HEK293T (cell line): ENCODE measurements around the gene ZNF180.

ENCODE experiments used
- CTCF ChIA-PET: fragments of 350-600 bp; formaldehyde crosslinking; extraction: SDS; loops from one replicate; lab custom pipeline; 2021; ENCODE audit warnings: antibody characterized with exemption, inconsistent platforms; lab: Yijun Ruan, JAX
- POLR2A ChIA-PET: fragments of 350-600 bp; formaldehyde crosslinking; extraction: SDS; loops from one replicate; lab custom pipeline; 2020; ENCODE audit warnings: antibody characterized with exemption, inconsistent platforms; lab: Yijun Ruan, JAX
- DNase-seq: peaks from one replicate; pipeline ENCODE4 v3.0.0; 2012; ENCODE audit warnings: mixed read lengths; ENCODE audit errors: extremely low spot score
- ARNT ChIP-seq: fragments of 450-650 bp; IDR thresholded peaks from 2 replicates; pipeline ENCODE4 v1.6.1; 2017; ENCODE audit warnings: mild to moderate bottlenecking
- BHLHE40 ChIP-seq: fragments of 450-650 bp; IDR thresholded peaks from 2 replicates; pipeline ENCODE4 v1.6.1; 2016; ENCODE audit warnings: mild to moderate bottlenecking, moderate library complexity, borderline replicate concordance
- CTBP1 ChIP-seq: fragments of 450-650 bp; IDR thresholded peaks from 2 replicates; pipeline ENCODE4 v1.6.1; 2016; ENCODE audit warnings: borderline replicate concordance
- ELF4 ChIP-seq: fragments of 450-650 bp; IDR thresholded peaks from 2 replicates; pipeline ENCODE4 v1.6.1; 2017; ENCODE audit warnings: antibody characterized with exemption
- FOXA1 ChIP-seq: fragments of 450-650 bp; IDR thresholded peaks from 2 replicates; pipeline ENCODE4 v1.6.1; 2016; ENCODE audit warnings: mild to moderate bottlenecking
- FOXK2 ChIP-seq: fragments of 450-650 bp; IDR thresholded peaks from 2 replicates; pipeline ENCODE4 v1.6.1; 2016; ENCODE audit warnings: mild to moderate bottlenecking
- FOXM1 ChIP-seq: fragments of 450-650 bp; IDR thresholded peaks from 2 replicates; pipeline ENCODE4 v1.6.1; 2017; ENCODE audit warnings: mild to moderate bottlenecking, borderline replicate concordance
- HDGF ChIP-seq: fragments of 450-650 bp; IDR thresholded peaks from 2 replicates; pipeline ENCODE4 v1.6.1; 2017; ENCODE audit warnings: antibody characterized with exemption, borderline replicate concordance
- L3MBTL2 ChIP-seq: fragments of 450-650 bp; conservative IDR thresholded peaks from 2 replicates; pipeline ENCODE4 v1.6.1; 2016; ENCODE audit warnings: mild to moderate bottlenecking
- LEF1 ChIP-seq: fragments of 450-650 bp; IDR thresholded peaks from 2 replicates; pipeline ENCODE4 v1.6.1; 2017; ENCODE audit warnings: mild to moderate bottlenecking, borderline replicate concordance
- NFRKB ChIP-seq: fragments of 450-650 bp; IDR thresholded peaks from 2 replicates; pipeline ENCODE4 v1.6.1; 2016; ENCODE audit warnings: mild to moderate bottlenecking, moderate library complexity
- PKNOX1 ChIP-seq: fragments of 450-650 bp; IDR thresholded peaks from 2 replicates; pipeline ENCODE4 v1.6.1; 2016
- SP1 ChIP-seq: fragments of 450-650 bp; IDR thresholded peaks from 2 replicates; pipeline ENCODE4 v1.6.1; 2017
- SUZ12 ChIP-seq: fragments of 450-650 bp; IDR thresholded peaks from 2 replicates; pipeline ENCODE4 v1.6.1; 2016; ENCODE audit warnings: mild to moderate bottlenecking
- TARDBP ChIP-seq: fragments of 450-650 bp; IDR thresholded peaks from 2 replicates; pipeline ENCODE4 v1.6.1; 2016
- ZNF384 ChIP-seq: fragments of 450-650 bp; IDR thresholded peaks from 2 replicates; pipeline ENCODE4 v1.6.1; 2016

The ZNF180 gene

GRCh38 chr19:44499962-44500949, at the start of gene ZNF180:
TSS of gene ZNF180 (minus strand) at chr19:44500522. CDS start at chr19:44497334, 3,188 bp downstream.
- TF ChIP-seq ARNT, result no peak
- TF ChIP-seq L3MBTL2, result peak; percentile 92
- TF ChIP-seq LEF1, result no peak
- peak; percentile 99 for TF ChIP-seq ELF4
- ChIA-PET CTCF (interaction anchor here (0.6 kb wide), 1 partner anchor 456 kb away, joined by 3 read pairs; no protein-coding TSS in a partner anchor), POLR2A (interaction anchor here (0.7 to 1.4 kb wide), 7 partner anchors 9 to 406 kb away, joined by 3 to 7 read pairs (median 3); partner anchors contain the start of genes ZNF224, ZNF226 and ZNF227)
- DNase-seq, result peak; percentile 95

- ChIA-PET CTCF (no interaction called here), POLR2A (no interaction called here)
- no peak for TF ChIP-seq FOXM1
- no peak for TF ChIP-seq BHLHE40
- TF ChIP-seq HDGF, result no peak
- no peak for TF ChIP-seq ZNF384
- TF ChIP-seq TARDBP, result no peak
- TF ChIP-seq PKNOX1, result no peak
- no peak for TF ChIP-seq L3MBTL2
- TF ChIP-seq NFRKB, result no peak
- no peak for TF ChIP-seq SP1
- no peak for TF ChIP-seq FOXK2
- no peak for TF ChIP-seq LEF1
- no peak for TF ChIP-seq CTBP1
- no peak for DNase-seq
Measured at GRCh38 chr19:44549507-44549906, 49.2 kb upstream of the ZNF180 start.

GRCh38 chr19:44548736-44549135, 48.4 kb upstream of the ZNF180 start:
- no peak for DNase-seq
- POLR2A ChIA-PET, result no interaction called here
- TF ChIP-seq NFRKB (no peak), L3MBTL2 (no peak), PKNOX1 (no peak), CTBP1 (no peak), FOXA1 (no peak), LEF1 (no peak), HDGF (no peak), SP1 (no peak), FOXK2 (no peak)
- CTCF ChIA-PET, result no interaction called here

- TF ChIP-seq ELF4, result no peak
- no peak for TF ChIP-seq SP1
- TF ChIP-seq LEF1, result no peak
- no peak for TF ChIP-seq FOXM1
- TF ChIP-seq PKNOX1, result no peak
- no peak for TF ChIP-seq ARNT
- no peak for DNase-seq
- CTCF ChIA-PET, result no interaction called here
- POLR2A ChIA-PET, result no interaction called here
Measured at GRCh38 chr19:44544031-44544430, 43.7 kb upstream of the ZNF180 start.

- TF ChIP-seq SP1, result no peak
- no peak for TF ChIP-seq FOXK2
- TF ChIP-seq FOXM1, result no peak
- TF ChIP-seq ELF4, result no peak
- TF ChIP-seq HDGF, result no peak
- no peak for TF ChIP-seq BHLHE40
- POLR2A ChIA-PET, result no interaction called here
Measured at GRCh38 chr19:44542671-44543070, 42.3 kb upstream of the ZNF180 start.

GRCh38 chr19:44540736-44541135, 40.4 kb upstream of the ZNF180 start:
- TF ChIP-seq SUZ12 (no peak), HDGF (no peak), NFRKB (no peak), TARDBP (no peak), FOXM1 (no peak), ZNF384 (no peak)
- DNase-seq, result no peak
- ChIA-PET POLR2A (no interaction called here), CTCF (no interaction called here)

More at GRCh38 chr19:44542671-44543070, 42.3 kb upstream of the ZNF180 start:
- CTCF ChIA-PET, result no interaction called here
- DNase-seq, result no peak

GRCh38 chr19:44539991-44540390, 39.7 kb upstream of the ZNF180 start:
- CTCF ChIA-PET, result no interaction called here
- POLR2A ChIA-PET, result no interaction called here
- DNase-seq, result no peak
- no peak for TF ChIP-seq L3MBTL2
- TF ChIP-seq LEF1, result no peak
- TF ChIP-seq BHLHE40, result no peak
- TF ChIP-seq FOXM1, result no peak
- TF ChIP-seq NFRKB, result no peak
- TF ChIP-seq FOXK2, result no peak
- no peak for TF ChIP-seq HDGF
- no peak for TF ChIP-seq PKNOX1
- TF ChIP-seq SP1, result no peak
- no peak for TF ChIP-seq ARNT
- TF ChIP-seq ELF4, result no peak
- no peak for TF ChIP-seq ZNF384
- TF ChIP-seq SUZ12, result no peak
